Keratinocyte (primary cell): ENCODE results near the gene TUBB3.

Source experiments
- EZH2 ChIP-seq: IDR thresholded peaks from one replicate; pipeline ENCODE4 v1.6.1; 2012; ENCODE audit warnings: inconsistent platforms, mild to moderate bottlenecking, low read length, moderate library complexity
- TF ChIP-seq, protein P1 (sequence below), 3 experiments: IDR thresholded peaks in 1 of 3; conservative IDR thresholded peaks in 1 of 3; optimal IDR thresholded peaks in 1 of 3; 2 replicates in 2 of 3; 3 replicates in 1 of 3; pipeline versions ENCODE3 to v1.5.1; 2011; ENCODE audit warnings: low read length in 3 of 3, mild to moderate bottlenecking in 3 of 3, moderate library complexity in 2 of 3, control low read depth in 1 of 3, inconsistent platforms in 1 of 3; ENCODE audit not compliant: insufficient read depth in 2 of 3; ENCODE audit errors: extremely low read depth in 1 of 3

DNA sequence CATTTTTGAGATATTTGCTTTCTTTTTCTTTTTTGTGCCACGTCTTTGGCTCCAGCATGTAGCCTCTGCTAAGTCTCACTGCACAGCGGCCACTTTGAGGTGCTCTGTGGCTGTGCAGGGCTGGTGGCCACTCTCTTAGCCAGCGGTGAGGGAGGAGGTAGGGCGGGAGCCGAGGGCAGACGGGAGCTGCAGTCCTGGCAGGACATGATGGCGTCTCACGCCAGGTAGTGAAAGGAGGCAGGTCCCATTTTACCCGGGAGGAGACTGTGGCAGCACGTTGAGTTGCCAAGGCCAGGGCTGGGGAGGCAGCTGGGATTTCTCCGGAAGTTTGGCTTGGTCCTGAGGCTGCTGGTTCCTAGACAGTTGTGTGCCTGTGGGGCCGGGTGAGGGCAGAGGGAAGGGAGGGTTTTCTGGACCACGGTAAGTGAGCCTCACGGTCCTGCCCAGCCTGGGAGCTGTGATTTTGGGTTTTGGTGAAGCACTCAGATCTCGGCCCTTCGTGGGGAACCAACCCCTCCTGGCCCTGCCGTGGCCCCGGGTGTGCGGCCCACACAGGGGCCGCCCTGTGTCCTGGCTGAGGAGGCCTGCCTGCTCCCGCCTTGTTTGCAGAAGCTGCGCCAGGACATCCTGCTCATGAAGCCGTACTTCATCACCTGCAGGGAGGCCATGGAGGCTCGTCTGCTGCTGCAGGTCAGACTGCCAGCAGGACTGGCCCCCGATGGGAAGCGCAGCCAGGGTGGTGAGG is 39.8 kb downstream of the TUBB3 start:
- TF ChIP-seq, protein P1, sequence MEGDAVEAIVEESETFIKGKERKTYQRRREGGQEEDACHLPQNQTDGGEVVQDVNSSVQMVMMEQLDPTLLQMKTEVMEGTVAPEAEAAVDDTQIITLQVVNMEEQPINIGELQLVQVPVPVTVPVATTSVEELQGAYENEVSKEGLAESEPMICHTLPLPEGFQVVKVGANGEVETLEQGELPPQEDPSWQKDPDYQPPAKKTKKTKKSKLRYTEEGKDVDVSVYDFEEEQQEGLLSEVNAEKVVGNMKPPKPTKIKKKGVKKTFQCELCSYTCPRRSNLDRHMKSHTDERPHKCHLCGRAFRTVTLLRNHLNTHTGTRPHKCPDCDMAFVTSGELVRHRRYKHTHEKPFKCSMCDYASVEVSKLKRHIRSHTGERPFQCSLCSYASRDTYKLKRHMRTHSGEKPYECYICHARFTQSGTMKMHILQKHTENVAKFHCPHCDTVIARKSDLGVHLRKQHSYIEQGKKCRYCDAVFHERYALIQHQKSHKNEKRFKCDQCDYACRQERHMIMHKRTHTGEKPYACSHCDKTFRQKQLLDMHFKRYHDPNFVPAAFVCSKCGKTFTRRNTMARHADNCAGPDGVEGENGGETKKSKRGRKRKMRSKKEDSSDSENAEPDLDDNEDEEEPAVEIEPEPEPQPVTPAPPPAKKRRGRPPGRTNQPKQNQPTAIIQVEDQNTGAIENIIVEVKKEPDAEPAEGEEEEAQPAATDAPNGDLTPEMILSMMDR (optimal IDR thresholded peaks at IDR 0.05 in 1 of 3, IDR thresholded peaks at IDR 0.05 in 1 of 3, conservative IDR thresholded peaks at IDR 0.05 in 1 of 3; ENCODE audit: extremely low read depth in 1 of 3, insufficient read depth in 2 of 3, low read length in 3 of 3) = no peak
- no peak for TF ChIP-seq EZH2
